CD4-positive, alpha-beta T cell (primary cell): Measurements from ENCODE around the gene FFAR1. TPM values are rescaled to one million over a fixed set of nuclear protein-coding genes. Genes with fewer than 3 reads are reported as not detected.

Experiments used
- ATAC-seq: fragments of 200-7000 bp; cut with Tn5 transposase; one replicate; pipeline ENCODE4 v1.10.0; 2022; ENCODE audit warnings: mild to moderate bottlenecking; ENCODE audit not compliant: poor library complexity
- CTCF ChIA-PET: fragments of 350-600 bp; sonication (Branson Sonifier 250); formaldehyde crosslinking; loops from one replicate; lab custom pipeline; 2021; ENCODE audit warnings: antibody characterized with exemption, inconsistent platforms; lab: Charles Lee
- POLR2A ChIA-PET: fragments of 350-600 bp; sonication (Branson Sonifier 250); formaldehyde crosslinking; loops from one replicate; lab custom pipeline; 2021; ENCODE audit warnings: antibody characterized with exemption, inconsistent platforms; lab: Charles Lee
- DNase-seq, 14 experiments: peaks; one replicate each; pipeline ENCODE4 v3.0.0-alpha.2; 2013 to 2020; ENCODE audit warnings: mixed read lengths in 2 of 14
- H3K27ac ChIP-seq, 2 donors: one replicate each; pipeline versions ENCODE4 v1.5.1 to v1.7.0; 2013; ENCODE audit warnings: low read length in 2 of 2, low read depth in 1 of 2, mild to moderate bottlenecking in 1 of 2
- H3K27me3 ChIP-seq, 2 experiments: 1 replicate in 1 of 2; 2 replicates in 1 of 2; pipeline versions ENCODE4 v1.6.1 to v1.7.0; 2013; ENCODE audit warnings: low read length in 2 of 2, control low read depth in 1 of 2, mild to moderate bottlenecking in 1 of 2, moderate library complexity in 1 of 2; ENCODE audit not compliant: insufficient read depth in 2 of 2, control insufficient read depth in 1 of 2
- H3K36me3 ChIP-seq: one replicate; pipeline ENCODE4 v1.6.1; 2013; ENCODE audit warnings: low read length, control low read depth; ENCODE audit not compliant: insufficient read depth
- H3K4me1 ChIP-seq: one replicate; pipeline ENCODE4 v1.6.1; 2013; ENCODE audit warnings: low read length, control low read depth; ENCODE audit not compliant: insufficient read depth
- H3K4me3 ChIP-seq: one replicate; pipeline ENCODE4 v1.5.1; 2013; ENCODE audit warnings: mild to moderate bottlenecking, low read length, moderate library complexity
- H3K9me3 ChIP-seq, 2 experiments: 1 replicate in 1 of 2; 2 replicates in 1 of 2; pipeline versions ENCODE4 v1.6.1 to v1.7.0; 2013; ENCODE audit warnings: low read length in 2 of 2, mild to moderate bottlenecking in 2 of 2, control low read depth in 1 of 2, moderate library complexity in 1 of 2; ENCODE audit not compliant: control insufficient read depth in 1 of 2, insufficient read depth in 1 of 2
- H3K27ac Mint-ChIP-seq: one replicate; pipeline ENCODE4 v1.8.0; 2020; ENCODE audit warnings: mixed read lengths
- H3K27me3 Mint-ChIP-seq: one replicate; pipeline ENCODE4 v1.8.0; 2021; ENCODE audit warnings: mixed read lengths
- H3K36me3 Mint-ChIP-seq: one replicate; pipeline ENCODE4 v1.8.0; 2021; ENCODE audit warnings: low read depth, mixed read lengths
- H3K4me1 Mint-ChIP-seq: one replicate; pipeline ENCODE4 v1.8.0; 2021; ENCODE audit warnings: low read depth, mixed read lengths
- H3K4me3 Mint-ChIP-seq: one replicate; pipeline ENCODE4 v1.8.0; 2020; ENCODE audit warnings: mild to moderate bottlenecking, mixed read lengths
- H3K9me3 Mint-ChIP-seq: one replicate; pipeline ENCODE4 v1.8.0; 2020; ENCODE audit warnings: mixed read lengths
- CTCF ChIP-seq: fragments of 200-600 bp; IDR thresholded peaks from one replicate; pipeline ENCODE4 v1.8.0; 2022; ENCODE audit warnings: antibody characterized with exemption, mild to moderate bottlenecking
- intact Hi-C, 2 experiments: fragments of 100-400 bp; cut with DNase I in 1 of 2; cut with micrococcal nuclease in 1 of 2; formaldehyde crosslinking; loops; one replicate each; pipeline versions ENCODE4 v1.15.1 to v1.9.0; 2023 to 2025; cut with DNase I, micrococcal nuclease
- total RNA-seq, 174 experiments: library from RNA in 2 of 174; stranded (reverse) in 2 of 174; gene quantifications; one replicate each; pipeline ENCODE4 v1.2.3 and lab custom pipeline; 2021 to 2026

Gene FFAR1
- total RNA-seq, 2 experiments from 2014 or later: not detected

GRCh38 chr19:35330475-35330874, 17.2 kb upstream of the FFAR1 start:
- peaks cover 11% of the 10 kb centered on the region for H3K4me1 ChIP-seq
- ATAC-seq: no peak
- DNase-seq: no peak

GRCh38 chr19:35331551-35332214, 16.0 kb upstream of the FFAR1 start:
- TF ChIP-seq CTCF: no peak
- H3K9me3 ChIP-seq: no peaks in the 10 kb centered on the region
- peaks cover 0 to under 1% of the 10 kb centered on the region in 2 experiments for H3K27me3 ChIP-seq
- ChIA-PET CTCF (no interaction called here), POLR2A (no interaction called here)
- intact Hi-C loops: no loop called here
- Mint-ChIP-seq H3K27ac (no peak overlapping the region), H3K27me3 (peaks cover 8% of the 10 kb centered on the region), H3K4me3 (no peak overlapping the region), H3K4me1 (peaks cover 8% of the 10 kb centered on the region), H3K9me3 (no peaks in the 10 kb centered on the region), H3K36me3 (no peaks in the 10 kb centered on the region)
- ATAC-seq (no peak), DNase-seq (no peak)
- H3K4me1 ChIP-seq: peaks cover 11% of the 10 kb centered on the region
- H3K36me3 ChIP-seq: no peaks in the 10 kb centered on the region
- H3K27ac ChIP-seq: no peak overlapping the region
- no peak overlapping the region for H3K4me3 ChIP-seq

More at GRCh38 chr19:35330475-35330874, 17.2 kb upstream of the FFAR1 start:
- Histone ChIP-seq H3K36me3 (no peaks in the 10 kb centered on the region), H3K9me3 (no peaks in the 10 kb centered on the region), H3K27ac (no peak overlapping the region), H3K27me3 (peaks cover 0 to 2% of the 10 kb centered on the region in 2 experiments), H3K4me3 (no peak overlapping the region)
- CTCF ChIA-PET: no interaction called here
- no peaks in the 10 kb centered on the region for H3K9me3 Mint-ChIP-seq
- no peaks in the 10 kb centered on the region for H3K36me3 Mint-ChIP-seq
- no peak for TF ChIP-seq CTCF
- POLR2A ChIA-PET: no interaction called here
- intact Hi-C loops: no loop called here
- peaks cover 8% of the 10 kb centered on the region for H3K4me1 Mint-ChIP-seq
- peaks cover 8% of the 10 kb centered on the region for H3K27me3 Mint-ChIP-seq
- no peak overlapping the region for H3K27ac Mint-ChIP-seq
- no peak overlapping the region for H3K4me3 Mint-ChIP-seq

GRCh38 chr19:35332817-35333216, 14.9 kb upstream of the FFAR1 start:
- peak; percentile 90 for ATAC-seq
- no peak for TF ChIP-seq CTCF
- intact Hi-C loops: no loop called here
- Mint-ChIP-seq H3K36me3 (no peaks in the 10 kb centered on the region), H3K9me3 (no peaks in the 10 kb centered on the region), H3K27me3 (peaks cover 8% of the 10 kb centered on the region), H3K4me3 (no peak overlapping the region), H3K4me1 (peaks cover 8% of the 10 kb centered on the region), H3K27ac (no peak overlapping the region)
- Histone ChIP-seq H3K4me3 (no peak overlapping the region), H3K27ac (no peak overlapping the region), H3K36me3 (no peaks in the 10 kb centered on the region), H3K9me3 (no peaks in the 10 kb centered on the region), H3K27me3 (no peaks in the 10 kb centered on the region), H3K4me1 (peaks cover 11% of the 10 kb centered on the region)
- peak in 9 of 14 experiments; percentile 19 to 56 (median 33) for DNase-seq
- CTCF ChIA-PET: interaction anchor here (1.4 kb wide), 1 partner anchor 20 kb away, joined by 4 read pairs; no protein-coding TSS in a partner anchor
- POLR2A ChIA-PET: no interaction called here
